Adipose tissue (tissue), 3 donors: ENCODE measurements around the gene WDR45. TPM values are rescaled to one million over a fixed set of nuclear protein-coding genes. Genes with fewer than 3 reads are reported as not detected.

Experiments used
- polyA plus RNA-seq, 3 donors: library from polyadenylated mRNA; stranded (reverse); fragments of 200-250 nt; gene quantifications; one replicate each; pipeline ENCODE4 v1.2.3, GENCODE V29; 2013
- donor health status: healthy with polysubstance abuse.
- donor health status: Bipolar disorder and iron deficiency.
- donor health status: healthy.

WDR45 gene
- polyA plus RNA-seq, 3 donors, result 49.9 to 92.9 (median 88.5) TPM

Other genes starting within 250 kb of the WDR45 start
- gene PCSK1N, start 244.3 kb downstream of the WDR45 start, polyA plus RNA-seq, result 10 to 100 TPM in 1 of 3 donors, 1 to 10 TPM in 1, not detected in 1; 1.8 to 53.2 TPM
- 10 to 100 TPM; 33.0 to 46.0 (median 35.0) TPM for gene TIMM17B, start 182.1 kb downstream of the WDR45 start, polyA plus RNA-seq
- 10 to 100 TPM; 60.3 to 78.0 (median 68.9) TPM for gene PQBP1, start 182.0 kb downstream of the WDR45 start, polyA plus RNA-seq
- 10 to 100 TPM; 11.0 to 22.1 (median 15.8) TPM for gene SLC35A2, start 168.2 kb downstream of the WDR45 start, polyA plus RNA-seq
- 1 to 10 TPM; 2.9 to 4.8 (median 3.5) TPM for gene PIM2, start 160.9 kb downstream of the WDR45 start, polyA plus RNA-seq
- 10 to 100 TPM; 17.6 to 37.9 (median 31.4) TPM for gene OTUD5, start 122.3 kb downstream of the WDR45 start, polyA plus RNA-seq
- 1 to 10 TPM in 2 of 3 donors, under 1 TPM in 1; 0.46 to 4.7 (median 1.0) TPM for gene KCND1, start 108.0 kb downstream of the WDR45 start, polyA plus RNA-seq
- gene GRIPAP1, start 77.6 kb downstream of the WDR45 start, polyA plus RNA-seq, result 10 to 100 TPM; 13.8 to 25.9 (median 22.2) TPM
- 10 to 100 TPM; 14.9 to 83.9 (median 71.1) TPM for gene TFE3, start 36.5 kb downstream of the WDR45 start, polyA plus RNA-seq
- gene CCDC120, start 20.9 kb downstream of the WDR45 start, polyA plus RNA-seq, result 1 to 10 TPM; 1.4 to 3.8 (median 2.4) TPM
- gene PRAF2, start 5.9 kb downstream of the WDR45 start, polyA plus RNA-seq, result 10 to 100 TPM in 2 of 3 donors, 1 to 10 TPM in 1; 5.9 to 25.4 (median 15.8) TPM
- gene GPKOW, start 43.8 kb upstream of the WDR45 start, polyA plus RNA-seq, result 10 to 100 TPM in 2 of 3 donors, 1 to 10 TPM in 1; 8.7 to 19.0 (median 12.9) TPM
- 10 to 100 TPM in 1 of 3 donors, 1 to 10 TPM in 2; 3.3 to 12.7 (median 3.4) TPM for gene MAGIX, start 82.9 kb upstream of the WDR45 start, polyA plus RNA-seq
- 100 to 1,000 TPM in 2 of 3 donors, 10 to 100 TPM in 1; 82.9 to 246 (median 116) TPM for gene PLP2, start 92.0 kb upstream of the WDR45 start, polyA plus RNA-seq
- gene PRICKLE3, start 106.5 kb upstream of the WDR45 start, polyA plus RNA-seq, result 1 to 10 TPM; 6.0 to 8.4 (median 7.8) TPM
- gene SYP, start 120.3 kb upstream of the WDR45 start, polyA plus RNA-seq, result 1 to 10 TPM; 1.4 to 6.8 (median 2.1) TPM
- under 1 TPM; 0.10 to 0.79 (median 0.10) TPM for gene CACNA1F, start 153.5 kb upstream of the WDR45 start, polyA plus RNA-seq
- gene CCDC22, start 155.6 kb upstream of the WDR45 start, polyA plus RNA-seq, result 10 to 100 TPM in 1 of 3 donors, 1 to 10 TPM in 2; 7.6 to 11.4 (median 9.8) TPM
- under 1 TPM; 0.11 to 0.16 (median 0.12) TPM for gene FOXP3, start 184.8 kb upstream of the WDR45 start, polyA plus RNA-seq
- 1 to 10 TPM; 2.4 to 3.1 (median 2.8) TPM for gene PPP1R3F, start 189.9 kb upstream of the WDR45 start, polyA plus RNA-seq
- not detected for gene GAGE10, start 223.8 kb upstream of the WDR45 start, polyA plus RNA-seq
- not detected for gene GAGE12J, start 242.2 kb upstream of the WDR45 start, polyA plus RNA-seq